ENCODE results near the gene OSGIN1.

DNA sequence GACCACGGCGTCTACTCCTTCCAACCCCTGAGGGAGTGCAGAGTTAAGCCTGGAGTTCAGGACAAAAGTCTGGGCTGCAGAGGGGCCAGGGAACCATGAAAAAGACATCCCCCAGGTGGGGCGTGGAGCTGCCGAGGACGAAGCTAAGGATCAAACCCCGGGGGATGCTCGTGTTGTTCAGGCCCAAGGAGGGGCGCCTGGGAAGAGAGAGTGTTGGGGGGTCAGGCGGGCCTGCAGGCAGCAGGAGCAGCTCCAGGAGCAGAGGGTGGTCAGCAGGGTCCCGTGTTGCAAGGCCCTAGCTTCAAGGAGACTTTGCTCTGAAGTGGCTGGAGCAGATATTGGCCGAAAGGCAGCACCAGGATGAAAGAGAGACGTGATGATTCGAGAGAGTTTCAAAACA is 41.7 kb downstream of the OSGIN1 start:
- TF ChIP-seq, protein P1, sequence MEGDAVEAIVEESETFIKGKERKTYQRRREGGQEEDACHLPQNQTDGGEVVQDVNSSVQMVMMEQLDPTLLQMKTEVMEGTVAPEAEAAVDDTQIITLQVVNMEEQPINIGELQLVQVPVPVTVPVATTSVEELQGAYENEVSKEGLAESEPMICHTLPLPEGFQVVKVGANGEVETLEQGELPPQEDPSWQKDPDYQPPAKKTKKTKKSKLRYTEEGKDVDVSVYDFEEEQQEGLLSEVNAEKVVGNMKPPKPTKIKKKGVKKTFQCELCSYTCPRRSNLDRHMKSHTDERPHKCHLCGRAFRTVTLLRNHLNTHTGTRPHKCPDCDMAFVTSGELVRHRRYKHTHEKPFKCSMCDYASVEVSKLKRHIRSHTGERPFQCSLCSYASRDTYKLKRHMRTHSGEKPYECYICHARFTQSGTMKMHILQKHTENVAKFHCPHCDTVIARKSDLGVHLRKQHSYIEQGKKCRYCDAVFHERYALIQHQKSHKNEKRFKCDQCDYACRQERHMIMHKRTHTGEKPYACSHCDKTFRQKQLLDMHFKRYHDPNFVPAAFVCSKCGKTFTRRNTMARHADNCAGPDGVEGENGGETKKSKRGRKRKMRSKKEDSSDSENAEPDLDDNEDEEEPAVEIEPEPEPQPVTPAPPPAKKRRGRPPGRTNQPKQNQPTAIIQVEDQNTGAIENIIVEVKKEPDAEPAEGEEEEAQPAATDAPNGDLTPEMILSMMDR (IDR thresholded peaks at IDR 0.05; ENCODE audit: borderline replicate concordance, extremely low read depth, low read length, poor library complexity, severe bottlenecking) = no peak
- no peak for TF ChIP-seq EZH2 (IDR thresholded peaks at IDR 0.05; ENCODE audit: borderline replicate concordance, low read depth, low read length, severe bottlenecking)
